GM12865 (cell line): ENCODE measurements around the gene NTN1.
A peak's percentile ranks its signal among the peaks of the same experiment; 100 is the strongest.
"Not testable (repeated sequence)": the region's sequence is repeated elsewhere in the genome, so short reads cannot be mapped to it uniquely, and the experiment has no call there.

Source experiments
- DNase-seq: peaks from one replicate; pipeline ENCODE4 v3.0.0; 2010; ENCODE audit warnings: low read depth
- H3K4me3 ChIP-seq: 2 replicates; pipeline ENCODE4 v1.5.1; 2011; ENCODE audit warnings: mild to moderate bottlenecking, low read depth, low read length, control low read depth
- CTCF ChIP-seq: IDR thresholded peaks from 2 replicates; pipeline ENCODE4 v1.5.1; 2011; ENCODE audit warnings: low read length, control low read depth, low read depth, inconsistent platforms; ENCODE audit not compliant: insufficient read depth; ENCODE audit errors: missing control alignments

Gene NTN1

GRCh38 chr17:9021158-9021991 lies at the start of gene NTN1:
TSS of gene NTN1 (plus strand) at chr17:9021510. CDS start at chr17:9022374, 864 bp downstream.
- TF ChIP-seq CTCF, result no peak

GRCh38 chr17:8975091-8975725 lies 46.1 kb upstream of the NTN1 start:
- DNase-seq, result no peak
- H3K4me3 ChIP-seq, result no peak overlapping the region

More at GRCh38 chr17:9021158-9021991, at the start of gene NTN1:
- H3K4me3 ChIP-seq, result peak within 1 kb of the TSS; percentile 81
- peak; percentile 54 for DNase-seq

GRCh38 chr17:8976638-8977037 lies 44.7 kb upstream of the NTN1 start:
- no peak overlapping the region for H3K4me3 ChIP-seq
- TF ChIP-seq CTCF, result no peak
- DNase-seq, result peak; percentile 88

More at GRCh38 chr17:8975091-8975725, 46.1 kb upstream of the NTN1 start:
- no peak for TF ChIP-seq CTCF

GRCh38 chr17:8979715-8980114 lies 41.6 kb upstream of the NTN1 start:
- H3K4me3 ChIP-seq, result peak overlapping the region; percentile 5
- TF ChIP-seq CTCF, result no peak
- peak; percentile 70 for DNase-seq

GRCh38 chr17:8981443-8981842 lies 39.9 kb upstream of the NTN1 start:
- no peak for TF ChIP-seq CTCF
- H3K4me3 ChIP-seq, result no peak overlapping the region
- peak; percentile 75 for DNase-seq

GRCh38 chr17:8984225-8984624 lies 37.1 kb upstream of the NTN1 start:
- DNase-seq, H3K4me3 ChIP-seq: not testable (repeated sequence)

GRCh38 chr17:8985054-8985701 lies 36.1 kb upstream of the NTN1 start:
- H3K4me3 ChIP-seq, result peak overlapping the region; percentile 30; the same call in 1 of the 2 replicates
- DNase-seq, result peak; percentile 84
- no peak for TF ChIP-seq CTCF
